ENCODE measurements around the gene LLGL1. TPM values are rescaled to one million over a fixed set of nuclear protein-coding genes. Genes with fewer than 3 reads are reported as not detected.

LLGL1 gene
- total RNA-seq, 1 donor from 2014 or later, result 25.3 TPM

DNA sequence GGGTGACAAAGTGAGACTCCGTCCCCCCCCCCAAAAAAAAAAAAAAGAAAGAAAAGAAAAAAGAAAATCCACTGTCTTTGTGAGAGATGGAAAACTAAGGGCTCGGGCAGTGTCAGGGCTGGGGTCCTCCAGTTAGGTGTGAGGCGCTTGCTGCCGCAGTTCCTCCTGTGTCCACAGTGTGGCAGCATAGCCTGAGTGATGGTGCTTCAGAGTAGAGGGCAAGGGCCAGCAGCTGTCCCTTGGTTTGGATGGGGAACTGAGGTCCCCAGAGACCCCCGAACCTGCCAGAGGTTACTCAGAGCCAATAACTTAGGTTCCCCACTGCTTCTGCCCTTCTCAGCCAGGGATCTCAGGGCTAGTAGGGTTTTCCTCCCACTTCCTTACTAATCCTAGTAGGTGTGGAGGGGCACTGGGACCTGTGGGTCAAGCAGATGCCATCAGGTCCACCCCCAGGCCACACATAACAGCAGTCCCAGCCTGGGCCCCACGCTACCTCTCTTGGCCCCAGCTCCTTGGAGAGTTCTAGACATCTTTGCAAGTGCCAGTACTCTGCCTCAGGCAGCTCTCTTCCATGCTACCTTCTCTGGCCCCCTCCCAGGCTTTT, 7.9 kb upstream of the LLGL1 start:
- DNase-seq (ENCODE audit: low spot score in 2 of 2), result peak; percentile 29 to 84
- Histone ChIP-seq H3K9me3 (no peaks in the 10 kb centered on the region), H3K4me1 (peaks cover 3 to 5% of the 10 kb centered on the region in 2 donors), H3K27me3 (no peaks in the 10 kb centered on the region), H3K27ac (no peak overlapping the region), H3K4me3 (no peak overlapping the region), H3K36me3 (no peaks in the 10 kb centered on the region)
- TF ChIP-seq, protein P1, sequence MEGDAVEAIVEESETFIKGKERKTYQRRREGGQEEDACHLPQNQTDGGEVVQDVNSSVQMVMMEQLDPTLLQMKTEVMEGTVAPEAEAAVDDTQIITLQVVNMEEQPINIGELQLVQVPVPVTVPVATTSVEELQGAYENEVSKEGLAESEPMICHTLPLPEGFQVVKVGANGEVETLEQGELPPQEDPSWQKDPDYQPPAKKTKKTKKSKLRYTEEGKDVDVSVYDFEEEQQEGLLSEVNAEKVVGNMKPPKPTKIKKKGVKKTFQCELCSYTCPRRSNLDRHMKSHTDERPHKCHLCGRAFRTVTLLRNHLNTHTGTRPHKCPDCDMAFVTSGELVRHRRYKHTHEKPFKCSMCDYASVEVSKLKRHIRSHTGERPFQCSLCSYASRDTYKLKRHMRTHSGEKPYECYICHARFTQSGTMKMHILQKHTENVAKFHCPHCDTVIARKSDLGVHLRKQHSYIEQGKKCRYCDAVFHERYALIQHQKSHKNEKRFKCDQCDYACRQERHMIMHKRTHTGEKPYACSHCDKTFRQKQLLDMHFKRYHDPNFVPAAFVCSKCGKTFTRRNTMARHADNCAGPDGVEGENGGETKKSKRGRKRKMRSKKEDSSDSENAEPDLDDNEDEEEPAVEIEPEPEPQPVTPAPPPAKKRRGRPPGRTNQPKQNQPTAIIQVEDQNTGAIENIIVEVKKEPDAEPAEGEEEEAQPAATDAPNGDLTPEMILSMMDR (IDR thresholded peaks at IDR 0.05), result peak; percentile 87 to 98 (median 95)
- intact Hi-C loops (cut with DNase I), result loop anchor here (5.0 kb wide), 1 partner anchor 40 kb away; the partner anchor contains the start of gene FLII

DNA sequence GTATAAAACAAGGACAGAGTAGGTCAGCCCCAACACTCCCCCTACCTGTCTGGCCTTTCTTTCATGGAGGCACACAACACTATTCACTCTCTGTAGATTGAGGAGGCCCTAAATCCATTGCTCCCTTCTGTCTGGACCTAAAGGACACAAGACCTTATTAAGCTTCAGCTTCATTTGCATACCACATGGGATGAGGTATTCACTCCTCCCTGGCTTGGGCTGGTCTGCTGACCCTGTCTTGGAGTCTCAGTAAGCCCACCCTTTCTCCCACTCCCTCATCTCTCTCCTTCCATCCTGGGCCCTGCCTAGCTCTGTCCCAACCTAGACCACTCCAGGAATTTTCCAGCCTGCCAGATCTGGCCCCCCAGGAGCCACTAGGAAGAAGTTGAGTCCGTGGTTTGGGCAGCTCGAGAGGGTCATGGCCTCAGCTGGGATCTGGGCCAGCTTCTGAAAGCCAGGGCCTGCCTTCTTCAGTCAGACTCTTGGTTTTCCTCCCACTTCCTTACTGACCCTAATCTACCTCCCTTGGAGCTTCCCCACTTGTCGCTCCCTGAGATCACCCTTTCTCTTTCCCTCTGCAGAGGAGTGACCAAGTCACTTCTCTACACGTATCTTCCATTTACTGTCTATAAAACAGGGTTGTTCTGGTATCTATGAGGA, 6.5 kb upstream of the LLGL1 start:
- DNase-seq (ENCODE audit: low spot score in 2 of 2), result no peak
- Histone ChIP-seq H3K4me1 (peaks cover 3 to 5% of the 10 kb centered on the region in 2 donors), H3K27me3 (no peaks in the 10 kb centered on the region), H3K9me3 (no peaks in the 10 kb centered on the region), H3K4me3 (no peak overlapping the region), H3K27ac (no peak overlapping the region), H3K36me3 (no peaks in the 10 kb centered on the region)
- intact Hi-C loops (cut with DNase I), result loop anchor here (5.0 kb wide), 1 partner anchor 38 kb away; the partner anchor contains the start of gene FLII
- TF ChIP-seq, protein P1 (IDR thresholded peaks at IDR 0.05), result no peak

DNA sequence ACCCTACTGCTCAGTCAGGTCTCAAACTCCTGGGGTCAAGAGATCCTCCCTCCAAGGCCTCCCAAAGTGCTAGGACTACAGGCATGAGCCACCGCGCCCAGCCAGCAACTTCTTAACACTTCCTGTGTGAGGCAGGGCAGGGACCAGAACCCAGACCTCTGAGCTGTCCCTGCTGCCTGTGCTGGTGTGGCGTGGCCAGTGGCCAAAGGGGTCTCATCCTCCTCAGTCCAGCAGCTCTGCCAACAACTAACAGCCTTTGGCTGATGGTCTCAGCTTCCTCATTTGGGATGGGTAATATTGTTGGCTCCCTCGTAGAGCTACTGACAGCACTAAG, 1.4 kb upstream of the LLGL1 start:
- peak overlapping the region in 1 of 2 donors; percentile 31 for H3K27ac ChIP-seq
- intact Hi-C loops (cut with DNase I), result no loop called here
- no peak overlapping the region for H3K4me3 ChIP-seq

DNA sequence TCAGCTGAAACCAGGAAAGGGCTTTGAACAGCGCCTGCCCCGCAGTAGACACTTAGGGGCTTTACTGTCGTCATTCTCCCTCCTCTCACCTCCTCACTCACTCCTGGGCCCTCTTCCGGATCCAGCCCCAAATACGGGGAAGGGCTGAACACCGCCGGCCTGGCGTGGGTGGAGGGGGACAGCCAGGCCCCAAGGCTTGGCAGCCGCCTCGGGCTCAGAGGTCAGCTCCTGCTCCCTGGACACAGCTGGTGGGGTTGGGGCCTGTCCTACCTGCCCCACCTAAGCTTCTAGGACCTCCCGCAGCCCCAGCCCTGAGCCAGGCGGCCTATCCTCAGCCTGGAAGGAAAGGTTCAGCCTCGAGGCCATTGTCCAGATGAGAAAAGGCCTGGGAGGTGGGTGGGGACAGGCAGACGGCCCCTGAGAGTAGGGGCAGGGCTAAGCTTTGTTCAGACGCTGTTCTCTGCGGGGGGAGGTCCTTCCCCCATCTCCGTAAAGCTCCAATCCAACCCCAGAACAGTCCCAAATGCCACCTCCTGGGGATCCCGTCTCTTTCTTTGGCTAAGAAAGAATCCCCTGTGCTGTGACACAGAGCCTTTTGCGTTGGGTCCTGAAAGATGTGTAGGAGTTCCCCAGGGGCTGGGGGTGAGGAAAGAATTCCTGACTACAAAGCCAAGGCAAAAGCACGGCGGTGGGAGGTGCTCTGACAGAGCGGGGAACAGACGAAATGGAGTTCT, 881 bp upstream of the LLGL1 start:
- no peak for DNase-seq (ENCODE audit: low spot score in 2 of 2)
- peak overlapping the region; percentile 44 to 61 for H3K4me3 ChIP-seq
- H3K9me3 ChIP-seq, result no peaks in the 10 kb centered on the region
- H3K4me1 ChIP-seq, result peaks cover 4 to 14% of the 10 kb centered on the region in 2 donors
- peak overlapping the region; percentile 31 to 49 for H3K27ac ChIP-seq
- intact Hi-C loops (cut with DNase I), result loop anchor here (1.0 to 5.0 kb wide), 3 partner anchors 36 to 88 kb away; partner anchors contain the start of genes ALKBH5, MIEF2 and TOP3A
- no peaks in the 10 kb centered on the region for H3K27me3 ChIP-seq
- H3K36me3 ChIP-seq, result no peaks in the 10 kb centered on the region
- TF ChIP-seq, protein P1 (IDR thresholded peaks at IDR 0.05), result no peak

More for the DNA sequence above, 1.4 kb upstream of the LLGL1 start:
- TF ChIP-seq, protein P1 (IDR thresholded peaks at IDR 0.05), result no peak
- H3K4me1 ChIP-seq, result peaks cover 4 to 14% of the 10 kb centered on the region in 2 donors
- H3K27me3 ChIP-seq, result no peaks in the 10 kb centered on the region
- no peaks in the 10 kb centered on the region for H3K36me3 ChIP-seq
- H3K9me3 ChIP-seq, result no peaks in the 10 kb centered on the region
- no peak for DNase-seq (ENCODE audit: low spot score in 2 of 2)

DNA sequence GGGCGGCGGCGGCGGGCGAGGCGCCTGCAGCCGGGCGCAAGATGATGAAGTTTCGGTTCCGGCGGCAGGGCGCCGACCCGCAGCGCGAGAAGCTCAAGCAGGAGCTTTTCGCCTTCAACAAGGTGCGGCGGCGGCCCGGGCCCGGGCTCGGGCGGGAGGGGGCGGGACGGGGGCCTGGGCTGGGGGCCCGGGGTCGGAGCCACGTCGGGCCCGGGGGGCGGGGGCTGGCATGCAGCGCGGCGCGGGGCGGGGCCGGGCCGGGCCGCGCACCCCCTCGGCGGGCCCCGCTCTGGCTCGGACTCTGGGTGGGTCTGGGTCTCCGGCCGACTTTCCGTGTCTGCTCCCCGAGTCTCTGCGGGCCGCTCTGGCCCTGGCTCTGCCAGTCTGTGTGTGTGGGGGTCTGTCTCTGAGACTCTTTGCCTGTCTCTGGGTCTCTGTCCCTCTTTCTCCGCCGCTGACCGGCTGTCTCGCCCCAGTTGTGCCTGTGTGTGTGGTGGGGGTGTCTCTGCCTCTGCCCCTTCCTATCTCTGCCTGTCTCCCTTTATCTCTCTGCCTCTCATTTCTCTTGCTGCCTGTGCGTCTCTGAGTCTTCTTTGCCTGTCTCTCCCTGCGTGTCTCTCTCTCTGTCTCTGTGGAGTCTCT, 328 bp downstream of the LLGL1 start:
- no peaks in the 10 kb centered on the region for H3K36me3 ChIP-seq
- H3K4me1 ChIP-seq, result peaks cover 4 to 14% of the 10 kb centered on the region in 2 donors
- intact Hi-C loops (cut with DNase I), result loop anchor here (1.0 to 5.0 kb wide), 3 partner anchors 35 to 87 kb away; partner anchors contain the start of genes ALKBH5, MIEF2 and TOP3A
- peak overlapping the region; percentile 45 to 56 for H3K27ac ChIP-seq
- H3K9me3 ChIP-seq, result no peaks in the 10 kb centered on the region
- peak overlapping the region; percentile 69 to 74 for H3K4me3 ChIP-seq
- H3K27me3 ChIP-seq, result no peaks in the 10 kb centered on the region
- DNase-seq (ENCODE audit: low spot score in 2 of 2), result no peak
- TF ChIP-seq, protein P1 (IDR thresholded peaks at IDR 0.05), result no peak
